DOHH2 (cell line): ENCODE results near the gene C5orf58.

Experiments
- H3F3A ChIP-seq: fragments of 200-600 bp; sonication (generic), shearing (Covaris generic); 2 replicates; pipeline ENCODE4 v1.6.0; 2016; ENCODE audit warnings: antibody characterized with exemption, mild to moderate bottlenecking; ENCODE audit not compliant: control insufficient read depth, insufficient read depth
- H3K27ac ChIP-seq: fragments of 200-600 bp; sonication (generic); 2 replicates; pipeline ENCODE4 v1.5.1; 2014; ENCODE audit warnings: low read depth, mild to moderate bottlenecking, low read length, moderate library complexity
- H3K27me3 ChIP-seq: fragments of 200-600 bp; sonication (generic); 2 replicates; pipeline ENCODE4 v1.6.1; 2014; ENCODE audit warnings: mild to moderate bottlenecking, low read length, mixed read lengths; ENCODE audit not compliant: control insufficient read depth
- H3K36me3 ChIP-seq: fragments of 200-600 bp; sonication (generic); 2 replicates; pipeline ENCODE4 v1.6.1; 2014; ENCODE audit warnings: mild to moderate bottlenecking, low read length, moderate library complexity, mixed read lengths; ENCODE audit not compliant: control insufficient read depth
- H3K4me1 ChIP-seq: fragments of 200-600 bp; sonication (generic); 2 replicates; pipeline ENCODE4 v1.6.1; 2014; ENCODE audit warnings: mild to moderate bottlenecking, low read length, mixed read lengths; ENCODE audit not compliant: control insufficient read depth
- H3K4me2 ChIP-seq: fragments of 200-600 bp; sonication (generic); 2 replicates; pipeline ENCODE4 v1.6.0; 2014; ENCODE audit warnings: mild to moderate bottlenecking, low read length, moderate library complexity
- H3K4me3 ChIP-seq: fragments of 200-600 bp; sonication (generic); 2 replicates; pipeline ENCODE4 v1.5.1; 2014; ENCODE audit warnings: mild to moderate bottlenecking, low read length, mixed read lengths
- H3K79me2 ChIP-seq: fragments of 200-600 bp; sonication (generic); 2 replicates; pipeline ENCODE4 v1.6.1; 2014; ENCODE audit warnings: mild to moderate bottlenecking, low read length, mixed read lengths; ENCODE audit not compliant: control insufficient read depth
- H3K9me2 ChIP-seq: fragments of 200-600 bp; sonication (generic); replicated peaks from 2 replicates; pipeline ENCODE4 v1.6.1; 2014; ENCODE audit warnings: mild to moderate bottlenecking, low read length, mixed read lengths; ENCODE audit not compliant: control insufficient read depth
- H3K9me3 ChIP-seq: fragments of 200-600 bp; sonication (generic); 2 replicates; pipeline ENCODE4 v1.6.1; 2014; ENCODE audit warnings: antibody characterized with exemption, low read length, mixed read lengths; ENCODE audit not compliant: control insufficient read depth, insufficient read depth
- H4K20me1 ChIP-seq: fragments of 200-600 bp; sonication (generic); 2 replicates; pipeline ENCODE4 v1.6.0; 2014; ENCODE audit warnings: low read depth, mild to moderate bottlenecking, antibody characterized with exemption, low read length, moderate library complexity; ENCODE audit not compliant: control insufficient read depth, insufficient read depth
- CTCF ChIP-seq: fragments of 200-600 bp; sonication (generic); IDR thresholded peaks from one replicate; pipeline ENCODE4 v1.5.1; 2014; ENCODE audit warnings: antibody characterized with exemption, mild to moderate bottlenecking, low read depth, low read length; ENCODE audit not compliant: poor library complexity, severe bottlenecking
- EZH2phosphoT487 ChIP-seq: fragments of 200-600 bp; sonication (generic); IDR thresholded peaks from 2 replicates; pipeline ENCODE4 v1.6.1; 2017; ENCODE audit warnings: borderline replicate concordance, mild to moderate bottlenecking, antibody characterized with exemption, low read length, moderate library complexity, mixed read lengths

The C5orf58 gene

DNA sequence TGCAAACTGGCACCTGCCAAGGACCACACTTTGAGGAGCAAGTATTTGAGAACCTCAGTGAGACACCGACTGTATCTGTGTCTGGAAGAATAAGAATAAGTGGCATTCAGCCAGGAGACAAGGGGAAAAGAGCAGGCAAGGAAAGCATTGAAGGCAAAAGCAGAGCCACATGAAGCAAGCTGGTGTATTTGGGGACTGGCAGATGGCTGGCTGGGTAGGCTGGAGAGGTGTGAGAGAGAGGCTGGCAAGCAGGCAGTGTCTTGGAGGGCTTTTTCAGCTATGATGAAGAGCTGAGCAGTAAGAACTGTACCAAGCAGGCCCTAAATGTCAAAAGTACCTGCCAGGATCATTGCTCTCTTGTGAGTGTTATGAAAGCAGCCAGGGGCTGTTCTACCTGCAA, 14.1 kb upstream of the C5orf58 start:
- H3K9me2 ChIP-seq = no peaks in the 10 kb centered on the region
- peaks cover 8% of the 10 kb centered on the region for H3K4me1 ChIP-seq
- peaks cover 15% of the 10 kb centered on the region for H3K27me3 ChIP-seq
- no peak overlapping the region for H3K27ac ChIP-seq
- no peak overlapping the region for H3K4me2 ChIP-seq
- no peaks in the 10 kb centered on the region for H3K36me3 ChIP-seq
- no peaks in the 10 kb centered on the region for H4K20me1 ChIP-seq
- H3F3A ChIP-seq = no peaks in the 10 kb centered on the region
- H3K9me3 ChIP-seq = no peaks in the 10 kb centered on the region
- H3K79me2 ChIP-seq = no peaks in the 10 kb centered on the region
- H3K4me3 ChIP-seq = no peak overlapping the region
- TF ChIP-seq EZH2phosphoT487 = no peak
- no peak for TF ChIP-seq CTCF

DNA sequence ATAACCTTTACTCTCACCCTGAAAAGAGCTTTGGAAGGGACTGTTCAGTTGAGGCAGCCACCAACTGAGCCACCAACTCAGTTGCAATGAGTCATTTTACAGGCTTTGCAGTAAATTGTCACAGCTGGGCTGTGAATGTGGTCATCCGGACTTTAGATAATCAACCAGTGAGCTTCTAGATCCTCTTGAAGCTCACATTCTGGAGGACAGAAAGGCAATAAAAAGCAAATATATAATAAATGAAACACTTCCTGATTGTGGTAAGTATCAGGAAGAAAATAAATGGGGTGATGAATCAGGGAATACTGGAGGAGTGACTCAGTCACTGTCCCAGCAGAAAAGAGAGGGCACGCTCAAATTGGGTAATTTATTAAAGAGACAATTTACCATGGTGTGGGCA, 13.2 kb upstream of the C5orf58 start:
- peaks cover 8% of the 10 kb centered on the region for H3K4me1 ChIP-seq
- H3K9me3 ChIP-seq = no peaks in the 10 kb centered on the region
- H3K4me3 ChIP-seq = no peak overlapping the region
- H3K4me2 ChIP-seq = no peak overlapping the region
- no peak overlapping the region for H3K27ac ChIP-seq
- no peaks in the 10 kb centered on the region for H3F3A ChIP-seq
- no peaks in the 10 kb centered on the region for H3K9me2 ChIP-seq
- H3K27me3 ChIP-seq = peaks cover 15% of the 10 kb centered on the region
- H3K79me2 ChIP-seq = no peaks in the 10 kb centered on the region
- TF ChIP-seq EZH2phosphoT487 (no peak), CTCF (no peak)
- no peaks in the 10 kb centered on the region for H4K20me1 ChIP-seq
- no peaks in the 10 kb centered on the region for H3K36me3 ChIP-seq

- no peak overlapping the region for H3K4me3 ChIP-seq
- H3K79me2 ChIP-seq = no peaks in the 10 kb centered on the region
- H3F3A ChIP-seq = no peaks in the 10 kb centered on the region
- H3K27me3 ChIP-seq = peaks cover 15% of the 10 kb centered on the region
- H3K27ac ChIP-seq = no peak overlapping the region
- TF ChIP-seq CTCF = no peak
- no peak for TF ChIP-seq EZH2phosphoT487
- peaks cover 8% of the 10 kb centered on the region for H3K4me1 ChIP-seq
- no peaks in the 10 kb centered on the region for H4K20me1 ChIP-seq
- no peak overlapping the region for H3K4me2 ChIP-seq
- H3K9me2 ChIP-seq = no peaks in the 10 kb centered on the region
- no peaks in the 10 kb centered on the region for H3K36me3 ChIP-seq
- H3K9me3 ChIP-seq = no peaks in the 10 kb centered on the region
Observed at GRCh38 chr5:170220191-170220590, 12.6 kb upstream of the C5orf58 start.

DNA sequence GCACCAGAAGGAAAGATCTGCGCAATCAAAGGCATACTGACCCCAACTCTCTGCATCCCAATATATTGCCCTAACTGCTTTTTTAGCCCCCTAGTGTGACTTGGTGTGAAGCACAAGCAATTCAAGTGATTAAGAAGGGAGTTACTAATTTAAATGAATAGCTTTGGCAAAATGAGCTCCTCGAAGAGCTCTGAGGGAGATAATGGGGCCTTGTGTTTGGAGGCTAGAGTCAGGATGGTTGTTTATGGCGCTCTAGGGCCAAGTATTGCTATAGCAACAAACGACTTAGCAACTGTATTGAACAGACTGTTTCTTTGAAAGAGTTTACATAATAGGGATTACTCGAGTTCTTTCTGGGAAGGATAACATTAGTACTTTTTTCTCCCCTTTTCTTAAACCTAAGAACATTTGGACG, 11.5 kb upstream of the C5orf58 start:
- Histone ChIP-seq H3K4me3 (no peak overlapping the region), H3K9me3 (no peaks in the 10 kb centered on the region), H3K27ac (no peak overlapping the region), H3K79me2 (no peaks in the 10 kb centered on the region), H3K36me3 (no peaks in the 10 kb centered on the region), H3K27me3 (peaks cover 11% of the 10 kb centered on the region), H3K4me1 (peaks cover 8% of the 10 kb centered on the region), H3K4me2 (no peak overlapping the region), H4K20me1 (no peaks in the 10 kb centered on the region), H3F3A (no peaks in the 10 kb centered on the region), H3K9me2 (no peaks in the 10 kb centered on the region)
- TF ChIP-seq EZH2phosphoT487 (no peak), CTCF (peak; percentile 11)
